HG03139 (cell line): Measurements from ENCODE around the gene CFAP20.
"Not testable (repeated sequence)": the region's sequence is repeated elsewhere in the genome, so short reads cannot be mapped to it uniquely, and the experiment has no call there.

Experiments
- ATAC-seq: cut with Tn5 transposase; IDR thresholded peaks from one replicate; pipeline ENCODE4 v1.9.1; 2021; ENCODE audit not compliant: unreplicated experiment

Gene CFAP20

GRCh38 chr16:58098207-58099096 lies 30.7 kb downstream of the CFAP20 start:
- no peak for ATAC-seq

GRCh38 chr16:58096249-58096648 lies 32.9 kb downstream of the CFAP20 start:
- no peak for ATAC-seq

GRCh38 chr16:58095575-58095960 lies 33.6 kb downstream of the CFAP20 start:
- not testable (repeated sequence) for ATAC-seq

GRCh38 chr16:58094791-58095574 lies 34.2 kb downstream of the CFAP20 start:
- ATAC-seq: no peak

- no peak for ATAC-seq
Measured at GRCh38 chr16:58094026-58094425, 35.2 kb downstream of the CFAP20 start.

GRCh38 chr16:58090396-58090795 lies 38.8 kb downstream of the CFAP20 start:
- not testable (repeated sequence) for ATAC-seq

- no peak for ATAC-seq
Measured at GRCh38 chr16:58088091-58088490, 41.1 kb downstream of the CFAP20 start.

- no peak for ATAC-seq
Measured at GRCh38 chr16:58087209-58087913, 41.8 kb downstream of the CFAP20 start.

- ATAC-seq: no peak
Measured at GRCh38 chr16:58086381-58087208, 42.6 kb downstream of the CFAP20 start.

- ATAC-seq: no peak
Measured at GRCh38 chr16:58085584-58086251, 43.5 kb downstream of the CFAP20 start.

GRCh38 chr16:58085171-58085570 lies 44.0 kb downstream of the CFAP20 start:
- ATAC-seq: no peak

GRCh38 chr16:58084635-58085034 lies 44.5 kb downstream of the CFAP20 start:
- ATAC-seq: no peak

- ATAC-seq: no peak
Measured at GRCh38 chr16:58082381-58082780, 46.8 kb downstream of the CFAP20 start.

GRCh38 chr16:58080657-58081056 lies 48.5 kb downstream of the CFAP20 start:
- not testable (repeated sequence) for ATAC-seq

GRCh38 chr16:58077796-58078195 lies 51.4 kb downstream of the CFAP20 start:
- ATAC-seq: no peak

- no peak for ATAC-seq
Measured at GRCh38 chr16:58076514-58076913, 52.7 kb downstream of the CFAP20 start.

- no peak for ATAC-seq
Measured at GRCh38 chr16:58074657-58075056, 54.5 kb downstream of the CFAP20 start.

GRCh38 chr16:58073086-58073485 lies 56.1 kb downstream of the CFAP20 start:
- not testable (repeated sequence) for ATAC-seq

- ATAC-seq: not testable (repeated sequence)
Measured at GRCh38 chr16:58072134-58072533, 57.0 kb downstream of the CFAP20 start.

GRCh38 chr16:58070585-58070984 lies 58.6 kb downstream of the CFAP20 start:
- no peak for ATAC-seq
